ENCODE data around the gene CDIP1.

GRCh38 chr16:4474192-4474961 lies 64.2 kb downstream of the CDIP1 start, which contains the start of gene NMRAL1:
- peak; percentile 79 for TF ChIP-seq CREB1 (IDR thresholded peaks at IDR 0.05; ENCODE audit: low read depth)
- TF ChIP-seq USF2 (IDR thresholded peaks at IDR 0.05; ENCODE audit: borderline replicate concordance, low read depth, low read length) = peak; percentile 39; the same call in 1 of the 2 replicates
- TF ChIP-seq, protein P1, sequence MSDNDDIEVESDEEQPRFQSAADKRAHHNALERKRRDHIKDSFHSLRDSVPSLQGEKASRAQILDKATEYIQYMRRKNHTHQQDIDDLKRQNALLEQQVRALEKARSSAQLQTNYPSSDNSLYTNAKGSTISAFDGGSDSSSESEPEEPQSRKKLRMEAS (IDR thresholded peaks at IDR 0.05; ENCODE audit: low read depth, low read length) = peak; percentile 96
- TF ChIP-seq CTCF (IDR thresholded peaks at IDR 0.05 in 2 of 3, conservative IDR thresholded peaks at IDR 0.05 in 1 of 3; ENCODE audit: control insufficient read depth in 2 of 3, extremely low read depth in 1 of 3, insufficient read depth in 1 of 3, low read depth in 3 of 3, low read length in 3 of 3) = no peak; a peak in 1 of 6 replicates
- TF ChIP-seq BMI1 (IDR thresholded peaks at IDR 0.05; ENCODE audit: borderline replicate concordance) = no peak
- no peak for TF ChIP-seq ESRRA (IDR thresholded peaks at IDR 0.05; ENCODE audit: low read length)
- TF ChIP-seq, protein P2, sequence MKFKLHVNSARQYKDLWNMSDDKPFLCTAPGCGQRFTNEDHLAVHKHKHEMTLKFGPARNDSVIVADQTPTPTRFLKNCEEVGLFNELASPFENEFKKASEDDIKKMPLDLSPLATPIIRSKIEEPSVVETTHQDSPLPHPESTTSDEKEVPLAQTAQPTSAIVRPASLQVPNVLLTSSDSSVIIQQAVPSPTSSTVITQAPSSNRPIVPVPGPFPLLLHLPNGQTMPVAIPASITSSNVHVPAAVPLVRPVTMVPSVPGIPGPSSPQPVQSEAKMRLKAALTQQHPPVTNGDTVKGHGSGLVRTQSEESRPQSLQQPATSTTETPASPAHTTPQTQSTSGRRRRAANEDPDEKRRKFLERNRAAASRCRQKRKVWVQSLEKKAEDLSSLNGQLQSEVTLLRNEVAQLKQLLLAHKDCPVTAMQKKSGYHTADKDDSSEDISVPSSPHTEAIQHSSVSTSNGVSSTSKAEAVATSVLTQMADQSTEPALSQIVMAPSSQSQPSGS (IDR thresholded peaks at IDR 0.05; ENCODE audit: low read length) = no peak
- TF ChIP-seq HDAC2 (IDR thresholded peaks at IDR 0.05) = no peak
- peak; percentile 21 to 38; a peak in 1 of 4 replicates for TF ChIP-seq IKZF2 (IDR thresholded peaks at IDR 0.05)

Measured in GM12878 (cell line).